DND-41 (cell line): ENCODE results near the gene CXCL8.

Source experiments
- CTCF ChIP-seq: IDR thresholded peaks from 2 replicates; pipeline ENCODE4 v1.5.1; 2012; ENCODE audit warnings: borderline replicate concordance, low read length, moderate library complexity, mild to moderate bottlenecking; ENCODE audit not compliant: poor library complexity, severe bottlenecking; ENCODE audit errors: extremely low read depth
- EZH2 ChIP-seq: IDR thresholded peaks from 3 replicates; pipeline ENCODE4 v1.6.1; 2012; ENCODE audit warnings: borderline replicate concordance, low read depth, mild to moderate bottlenecking, moderate library complexity, low read length, inconsistent platforms; ENCODE audit not compliant: severe bottlenecking

GRCh38 chr4:73735231-73735630 is 5.1 kb upstream of the CXCL8 start:
- TF ChIP-seq CTCF (no peak), EZH2 (no peak)
